Ishikawa (cell line): ENCODE data around the gene LLCFC1.

ENCODE experiments used
- CEBPB ChIP-seq: IDR thresholded peaks from 2 replicates; pipeline ENCODE4 v1.6.1; 2012
- CREB1 ChIP-seq: IDR thresholded peaks from 2 replicates; pipeline ENCODE4 v1.6.1; 2012; ENCODE audit warnings: low read depth
- EGR1 ChIP-seq: IDR thresholded peaks from 2 replicates; pipeline ENCODE4 v1.6.1; 2012
- EP300 ChIP-seq: IDR thresholded peaks from 2 replicates; pipeline ENCODE4 v1.6.1; 2012; ENCODE audit warnings: borderline replicate concordance
- FOXM1 ChIP-seq: IDR thresholded peaks from 2 replicates; pipeline ENCODE4 v1.6.1; 2012; ENCODE audit warnings: low read depth, borderline replicate concordance
- NFIC ChIP-seq: IDR thresholded peaks from 2 replicates; pipeline ENCODE4 v1.6.1; 2012
- RAD21 ChIP-seq: IDR thresholded peaks from 2 replicates; pipeline ENCODE4 v1.6.1; 2012; ENCODE audit warnings: low read depth
- TAF1 ChIP-seq: IDR thresholded peaks from 2 replicates; pipeline ENCODE4 v1.6.1; 2012; ENCODE audit warnings: low read depth, mild to moderate bottlenecking
- TCF12 ChIP-seq: IDR thresholded peaks from 2 replicates; pipeline ENCODE4 v1.6.1; 2012; ENCODE audit warnings: low read depth
- TEAD4 ChIP-seq: IDR thresholded peaks from 2 replicates; pipeline ENCODE4 v1.6.1; 2012
- YY1 ChIP-seq: IDR thresholded peaks from 2 replicates; pipeline ENCODE4 v1.6.1; 2012; ENCODE audit warnings: low read depth
- ZBTB7A ChIP-seq: IDR thresholded peaks from 2 replicates; pipeline ENCODE4 v1.6.1; 2012; ENCODE audit warnings: low read depth
- TF ChIP-seq, protein P1 (sequence below): IDR thresholded peaks from 2 replicates; pipeline ENCODE4 v1.6.1; 2012
- TF ChIP-seq, protein P2 (sequence below): IDR thresholded peaks from 2 replicates; pipeline ENCODE4 v1.6.1; 2012; ENCODE audit warnings: low read depth, mild to moderate bottlenecking
- TF ChIP-seq, protein P3 (sequence below): IDR thresholded peaks from 2 replicates; pipeline ENCODE4 v1.6.1; 2012

LLCFC1 gene

DNA sequence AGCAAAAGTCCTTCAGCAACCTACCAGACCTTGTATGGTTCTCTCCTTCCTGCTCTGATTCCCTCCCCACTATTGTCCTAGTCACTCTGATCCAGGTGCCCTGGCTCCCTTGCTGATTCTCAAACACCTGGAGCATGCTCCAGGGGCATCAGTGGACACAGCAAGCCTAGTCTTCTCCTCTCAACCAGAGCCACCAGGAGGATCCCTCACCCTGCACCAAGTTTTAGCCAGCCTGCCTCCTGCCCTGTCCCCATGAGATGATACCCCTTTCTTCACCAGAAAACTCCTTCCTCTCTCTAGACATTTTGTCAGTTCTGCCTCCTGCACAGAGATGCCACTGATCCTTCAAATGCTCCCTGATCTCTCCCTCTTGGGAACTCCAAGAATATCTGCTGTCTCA, 11.0 kb downstream of the LLCFC1 start:
- TF ChIP-seq TCF12, result no peak
- no peak for TF ChIP-seq YY1
- TF ChIP-seq EP300, result no peak
- TF ChIP-seq ZBTB7A, result no peak
- TF ChIP-seq NFIC, result no peak
- TF ChIP-seq, protein P1, sequence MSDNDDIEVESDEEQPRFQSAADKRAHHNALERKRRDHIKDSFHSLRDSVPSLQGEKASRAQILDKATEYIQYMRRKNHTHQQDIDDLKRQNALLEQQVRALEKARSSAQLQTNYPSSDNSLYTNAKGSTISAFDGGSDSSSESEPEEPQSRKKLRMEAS, result no peak
- TF ChIP-seq, protein P2, sequence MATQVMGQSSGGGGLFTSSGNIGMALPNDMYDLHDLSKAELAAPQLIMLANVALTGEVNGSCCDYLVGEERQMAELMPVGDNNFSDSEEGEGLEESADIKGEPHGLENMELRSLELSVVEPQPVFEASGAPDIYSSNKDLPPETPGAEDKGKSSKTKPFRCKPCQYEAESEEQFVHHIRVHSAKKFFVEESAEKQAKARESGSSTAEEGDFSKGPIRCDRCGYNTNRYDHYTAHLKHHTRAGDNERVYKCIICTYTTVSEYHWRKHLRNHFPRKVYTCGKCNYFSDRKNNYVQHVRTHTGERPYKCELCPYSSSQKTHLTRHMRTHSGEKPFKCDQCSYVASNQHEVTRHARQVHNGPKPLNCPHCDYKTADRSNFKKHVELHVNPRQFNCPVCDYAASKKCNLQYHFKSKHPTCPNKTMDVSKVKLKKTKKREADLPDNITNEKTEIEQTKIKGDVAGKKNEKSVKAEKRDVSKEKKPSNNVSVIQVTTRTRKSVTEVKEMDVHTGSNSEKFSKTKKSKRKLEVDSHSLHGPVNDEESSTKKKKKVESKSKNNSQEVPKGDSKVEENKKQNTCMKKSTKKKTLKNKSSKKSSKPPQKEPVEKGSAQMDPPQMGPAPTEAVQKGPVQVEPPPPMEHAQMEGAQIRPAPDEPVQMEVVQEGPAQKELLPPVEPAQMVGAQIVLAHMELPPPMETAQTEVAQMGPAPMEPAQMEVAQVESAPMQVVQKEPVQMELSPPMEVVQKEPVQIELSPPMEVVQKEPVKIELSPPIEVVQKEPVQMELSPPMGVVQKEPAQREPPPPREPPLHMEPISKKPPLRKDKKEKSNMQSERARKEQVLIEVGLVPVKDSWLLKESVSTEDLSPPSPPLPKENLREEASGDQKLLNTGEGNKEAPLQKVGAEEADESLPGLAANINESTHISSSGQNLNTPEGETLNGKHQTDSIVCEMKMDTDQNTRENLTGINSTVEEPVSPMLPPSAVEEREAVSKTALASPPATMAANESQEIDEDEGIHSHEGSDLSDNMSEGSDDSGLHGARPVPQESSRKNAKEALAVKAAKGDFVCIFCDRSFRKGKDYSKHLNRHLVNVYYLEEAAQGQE, result no peak
- TF ChIP-seq TEAD4, result no peak
- TF ChIP-seq FOXM1, result no peak
- TF ChIP-seq EGR1, result no peak
- no peak for TF ChIP-seq RAD21
- no peak for TF ChIP-seq TAF1
- TF ChIP-seq, protein P3, sequence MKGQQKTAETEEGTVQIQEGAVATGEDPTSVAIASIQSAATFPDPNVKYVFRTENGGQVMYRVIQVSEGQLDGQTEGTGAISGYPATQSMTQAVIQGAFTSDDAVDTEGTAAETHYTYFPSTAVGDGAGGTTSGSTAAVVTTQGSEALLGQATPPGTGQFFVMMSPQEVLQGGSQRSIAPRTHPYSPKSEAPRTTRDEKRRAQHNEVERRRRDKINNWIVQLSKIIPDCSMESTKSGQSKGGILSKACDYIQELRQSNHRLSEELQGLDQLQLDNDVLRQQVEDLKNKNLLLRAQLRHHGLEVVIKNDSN, result no peak
- no peak for TF ChIP-seq CEBPB
- no peak for TF ChIP-seq CREB1

DNA sequence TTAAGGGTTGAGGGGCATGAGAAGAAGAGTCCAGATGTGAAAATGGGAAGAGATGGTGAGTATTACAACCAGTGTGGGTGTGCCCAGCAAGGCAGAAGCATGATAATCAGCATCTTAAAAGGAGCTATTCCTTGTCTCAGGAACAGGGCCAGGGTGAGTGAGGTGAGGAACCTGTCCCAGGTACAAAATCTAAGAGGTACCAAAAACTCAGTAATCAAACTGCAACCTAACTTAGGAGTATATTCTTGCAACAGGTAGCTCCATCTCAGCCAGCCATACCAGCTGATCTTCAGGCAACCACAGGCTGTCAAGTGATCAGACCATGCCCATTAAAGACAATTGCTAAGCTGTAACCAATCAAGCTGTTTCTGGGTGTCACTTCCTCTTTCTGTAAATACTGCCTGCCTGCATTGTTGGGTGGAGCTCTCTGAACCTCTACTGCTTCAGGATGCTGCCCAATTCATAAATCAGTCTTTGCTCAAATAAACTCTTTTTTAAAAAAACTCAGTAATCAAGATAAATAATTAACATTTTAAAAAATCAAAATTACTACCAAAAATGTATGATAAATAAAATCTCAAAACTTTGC, 15.5 kb downstream of the LLCFC1 start:
- no peak for TF ChIP-seq FOXM1
- TF ChIP-seq CEBPB, result no peak
- TF ChIP-seq, protein P3, result no peak
- TF ChIP-seq YY1, result no peak
- no peak for TF ChIP-seq TAF1
- no peak for TF ChIP-seq EGR1
- no peak for TF ChIP-seq NFIC

DNA sequence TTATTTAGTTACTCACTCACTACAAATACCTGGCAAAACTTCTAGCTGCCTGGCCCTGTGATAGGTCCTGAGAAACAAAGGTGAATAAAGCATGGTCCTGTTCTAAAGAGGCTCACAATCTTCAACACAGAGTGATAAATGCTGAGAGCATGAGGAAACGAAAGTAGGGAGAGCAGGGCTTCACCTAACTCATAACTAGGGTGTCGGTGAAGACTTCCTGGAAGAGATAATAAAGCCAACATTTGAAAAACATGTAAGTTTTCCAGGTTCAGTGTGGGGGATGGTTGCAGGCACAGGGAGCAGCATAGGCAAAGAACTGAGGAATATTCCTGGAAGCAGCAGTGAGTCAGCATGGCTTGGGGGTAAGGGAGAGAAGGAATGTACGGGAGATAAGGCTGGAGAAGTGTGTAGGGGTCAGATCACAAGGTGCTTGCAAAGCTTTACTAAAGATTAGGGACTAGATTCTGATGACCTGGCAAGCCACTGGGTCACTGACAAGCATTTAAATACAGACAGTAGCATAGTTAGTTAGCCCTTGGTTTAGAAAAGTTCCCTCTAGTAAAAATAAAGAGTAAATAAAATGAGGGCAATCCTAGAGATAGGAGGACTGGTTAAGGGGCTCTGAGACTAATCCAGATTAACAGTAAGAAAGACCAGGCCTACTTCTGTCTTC, 17.8 kb downstream of the LLCFC1 start:
- TF ChIP-seq CEBPB (no peak), TEAD4 (no peak), TCF12 (no peak), RAD21 (no peak), EP300 (no peak), YY1 (no peak), FOXM1 (no peak), ZBTB7A (no peak), NFIC (no peak), EGR1 (no peak)
- TF ChIP-seq, protein P3, result no peak
- TF ChIP-seq, protein P1, result no peak
- TF ChIP-seq, protein P2, result no peak

DNA sequence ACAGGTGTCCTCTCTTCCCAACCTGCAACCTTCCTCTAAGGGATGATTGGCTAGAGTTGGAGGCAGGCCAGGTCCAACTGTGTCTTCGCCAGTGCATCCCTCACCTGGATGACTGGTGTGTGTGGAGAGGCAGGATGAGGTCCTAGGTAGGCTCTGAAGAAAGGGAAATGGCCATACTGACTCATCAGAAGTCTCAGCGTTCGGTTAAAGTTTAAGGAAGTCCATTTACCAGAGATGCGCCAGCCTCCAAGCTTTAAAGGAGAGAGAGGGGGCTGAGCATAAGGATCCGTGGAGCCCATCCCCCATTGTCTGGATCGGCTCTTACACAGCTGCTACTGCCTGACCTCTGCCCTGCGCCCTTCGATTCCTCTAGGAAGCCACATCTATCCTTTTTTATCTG, 18.4 kb downstream of the LLCFC1 start:
- TF ChIP-seq EGR1, result no peak
- TF ChIP-seq FOXM1, result no peak
- TF ChIP-seq YY1, result no peak
- no peak for TF ChIP-seq TAF1
- TF ChIP-seq, protein P1, result no peak
- TF ChIP-seq CEBPB, result no peak
- TF ChIP-seq EP300, result no peak
- no peak for TF ChIP-seq CREB1
- no peak for TF ChIP-seq TEAD4
- no peak for TF ChIP-seq RAD21
- TF ChIP-seq, protein P3, result no peak
- TF ChIP-seq ZBTB7A, result no peak
- TF ChIP-seq NFIC, result no peak
- TF ChIP-seq TCF12, result no peak
